SH-SY5Y (cell line): ENCODE results near the gene TOM1L2.

Experiments
- GATA2 ChIP-seq: IDR thresholded peaks from 2 replicates; pipeline ENCODE4 v1.6.1; 2011; ENCODE audit warnings: mild to moderate bottlenecking, low read depth, low read length
- GATA3 ChIP-seq: IDR thresholded peaks from 2 replicates; pipeline ENCODE4 v1.6.1; 2011; ENCODE audit warnings: low read depth, mild to moderate bottlenecking, low read length, moderate library complexity

- TF ChIP-seq GATA3 (no peak), GATA2 (no peak)
Observed at GRCh38 chr17:17993852-17994251, 21.7 kb upstream of the TOM1L2 start.
